ENCODE measurements around the gene WWP2.

Gene WWP2

DNA sequence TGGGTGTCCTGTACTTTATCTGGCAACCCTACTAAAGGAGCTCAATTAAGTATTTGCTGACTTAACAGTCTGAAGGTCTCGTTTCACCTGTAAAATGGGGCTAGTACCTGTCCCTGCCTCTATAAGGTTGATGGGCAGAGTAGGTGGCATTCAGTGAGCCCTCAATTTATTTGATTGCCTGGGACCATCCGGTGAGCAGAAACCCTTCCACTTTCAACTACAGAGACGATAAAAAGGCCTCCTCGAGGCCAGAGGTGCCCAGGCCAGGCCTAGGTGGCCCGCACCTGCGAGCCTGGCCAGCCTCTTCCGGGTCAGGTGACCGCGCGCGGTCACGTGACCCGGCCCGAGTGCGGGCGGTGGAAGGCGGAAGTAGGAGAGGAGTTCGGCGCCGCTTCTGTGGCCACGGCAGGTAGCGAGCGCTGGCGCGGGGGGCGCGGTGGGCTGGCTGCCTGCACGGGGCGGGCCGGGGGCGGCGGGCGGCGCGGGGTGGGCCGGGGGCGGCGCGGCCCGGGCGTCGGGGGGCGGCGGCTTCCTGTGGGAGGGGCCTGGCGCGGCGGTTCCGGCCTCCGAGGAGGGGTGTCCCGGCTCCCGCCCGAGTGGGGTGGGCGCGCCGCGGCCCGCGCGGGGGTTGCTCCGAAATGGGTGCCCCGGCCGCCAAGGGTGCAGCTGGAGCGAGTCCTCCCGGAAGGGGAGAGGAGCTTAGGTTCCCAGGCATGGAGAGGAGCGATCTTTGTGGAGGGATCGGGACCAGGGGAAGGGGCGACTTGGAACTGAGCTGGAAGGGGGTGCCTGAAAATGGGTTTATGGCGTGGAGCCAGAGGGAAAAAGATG is at the start of gene WWP2:
Gene WWP2, plus strand, starts transcription at position 350 of the 831 bp plus-strand sequence. CDS start 24,679 bp downstream, outside the sequence.
- H3K27ac ChIP-seq (ENCODE audit: low read depth, low read length) = peak within 1 kb of the TSS; percentile 71
- peaks cover 9% of the 10 kb centered on the region for H3K79me2 ChIP-seq (ENCODE audit: control insufficient read depth, insufficient read depth, low read length, unreplicated experiment)
- H3K27me3 ChIP-seq (ENCODE audit: insufficient read depth, low read length) = no peaks in the 10 kb centered on the region
- H3K4me1 ChIP-seq (ENCODE audit: control insufficient read depth, insufficient read depth, low read length, unreplicated experiment) = peaks cover 9% of the 10 kb centered on the region
- no peaks in the 10 kb centered on the region for H3K36me3 ChIP-seq (ENCODE audit: insufficient read depth, low read length)
- peak within 1 kb of the TSS; percentile 98 for H3K4me3 ChIP-seq (ENCODE audit: low read depth, low read length)
- H2AFZ ChIP-seq (ENCODE audit: low read length, unreplicated experiment) = peak within 1 kb of the TSS; percentile 96

DNA sequence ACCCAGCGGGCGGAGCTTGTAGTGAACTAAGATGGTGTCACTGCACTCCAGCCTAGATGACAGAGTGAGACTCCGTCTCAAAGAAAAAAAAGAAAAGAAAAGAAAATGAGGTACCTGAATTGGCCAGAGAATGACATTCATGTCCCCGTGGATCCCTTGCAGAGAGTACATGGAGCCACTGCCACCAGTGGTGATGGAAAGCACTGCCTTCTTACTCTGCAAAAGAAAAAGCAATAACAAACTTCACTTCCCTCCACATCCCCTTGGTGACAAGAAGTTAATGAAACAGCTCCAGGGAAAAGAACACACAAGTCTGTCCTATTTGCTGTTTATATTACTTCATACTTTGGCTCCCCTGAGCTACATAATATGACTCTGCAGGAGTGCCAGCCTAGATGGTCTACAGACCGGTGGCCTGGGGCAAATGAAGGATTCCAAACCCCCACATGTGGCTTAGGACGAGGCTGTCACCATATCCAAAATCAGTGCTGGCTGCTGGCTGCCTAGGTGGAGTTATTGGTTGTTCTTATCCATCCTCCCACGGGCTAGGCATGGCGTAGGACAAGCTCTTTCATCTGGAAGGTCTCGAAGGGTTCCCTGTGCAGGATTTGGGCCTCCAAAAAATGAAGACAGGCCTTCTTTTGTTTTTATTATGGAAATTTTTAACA is 49.1 kb upstream of the WWP2 start:
- Histone ChIP-seq H3K27ac (ENCODE audit: low read depth, low read length) (0 out of 2 replicates have a peak overlapping the region, but pooled peaks have one; percentile 15), H3K4me3 (ENCODE audit: low read depth, low read length) (no peak overlapping the region), H3K36me3 (ENCODE audit: insufficient read depth, low read length) (peaks cover 39% of the 10 kb centered on the region)

DNA sequence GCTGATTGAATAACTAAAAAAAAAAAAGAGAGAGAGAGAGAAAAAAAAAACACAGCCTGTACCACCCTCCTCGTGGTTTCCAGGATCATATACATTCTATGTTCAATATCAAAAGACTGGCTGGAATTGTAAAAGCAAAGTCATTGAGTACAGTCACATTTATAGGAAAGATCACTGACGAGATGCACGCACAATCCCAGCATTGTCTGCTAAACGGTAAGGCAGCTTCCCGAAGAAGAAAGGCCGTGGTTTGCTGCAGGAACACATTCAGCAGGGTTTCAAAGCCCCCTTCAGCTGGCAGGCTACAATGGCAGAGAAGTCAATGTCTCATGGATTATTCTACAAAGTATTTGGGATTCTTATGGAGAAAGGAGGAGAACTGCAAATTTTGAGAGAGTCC is 45.1 kb upstream of the WWP2 start:
- Histone ChIP-seq H3K4me1 (ENCODE audit: control insufficient read depth, insufficient read depth, low read length, unreplicated experiment) (peaks cover 17% of the 10 kb centered on the region), H2AFZ (ENCODE audit: low read length, unreplicated experiment) (no peak overlapping the region), H3K36me3 (ENCODE audit: insufficient read depth, low read length) (peaks cover 44% of the 10 kb centered on the region), H3K79me2 (ENCODE audit: control insufficient read depth, insufficient read depth, low read length, unreplicated experiment) (peaks cover 31% of the 10 kb centered on the region), H3K4me3 (ENCODE audit: low read depth, low read length) (no peak overlapping the region), H3K27ac (ENCODE audit: low read depth, low read length) (no peak overlapping the region), H3K27me3 (ENCODE audit: insufficient read depth, low read length) (no peaks in the 10 kb centered on the region)

More for the DNA sequence above, 49.1 kb upstream of the WWP2 start:
- no peaks in the 10 kb centered on the region for H3K27me3 ChIP-seq (ENCODE audit: insufficient read depth, low read length)
- no peaks in the 10 kb centered on the region for H3K79me2 ChIP-seq (ENCODE audit: control insufficient read depth, insufficient read depth, low read length, unreplicated experiment)
- H3K4me1 ChIP-seq (ENCODE audit: control insufficient read depth, insufficient read depth, low read length, unreplicated experiment) = peaks cover 26% of the 10 kb centered on the region
- no peak overlapping the region for H2AFZ ChIP-seq (ENCODE audit: low read length, unreplicated experiment)

DNA sequence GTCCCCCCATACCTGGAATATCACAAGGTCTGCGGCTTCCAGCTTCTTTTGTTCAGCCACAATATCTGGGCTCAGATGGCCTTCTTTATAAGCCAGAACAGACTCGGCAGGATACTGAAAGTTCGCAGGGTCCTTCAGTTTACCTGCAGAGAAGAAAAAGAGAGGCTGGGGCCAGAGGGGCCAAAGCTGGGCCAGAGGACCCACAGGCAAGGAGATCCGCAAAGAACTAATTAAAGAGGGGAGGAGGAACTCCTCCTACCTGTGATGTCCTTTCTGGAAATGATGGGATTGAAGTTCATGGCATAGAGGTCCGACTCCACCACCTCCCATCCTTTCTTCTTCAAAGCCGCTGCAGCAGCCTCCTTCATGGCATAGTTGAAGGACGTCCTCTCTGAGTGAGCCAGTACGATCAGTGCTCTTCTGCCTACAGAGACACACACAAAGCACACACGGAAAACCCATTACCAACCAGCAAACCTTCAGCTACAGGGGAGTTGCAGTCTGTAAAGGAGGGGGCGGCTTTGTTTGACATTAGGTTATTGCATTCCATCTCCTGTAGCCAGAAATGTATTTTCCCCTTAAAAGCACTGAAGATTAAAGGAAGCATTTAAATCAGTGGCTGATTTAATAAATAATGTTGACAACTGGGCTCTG is 43.9 kb upstream of the WWP2 start:
- Histone ChIP-seq H3K4me1 (ENCODE audit: control insufficient read depth, insufficient read depth, low read length, unreplicated experiment) (peaks cover 5% of the 10 kb centered on the region), H3K27ac (ENCODE audit: low read depth, low read length) (no peak overlapping the region), H3K27me3 (ENCODE audit: insufficient read depth, low read length) (no peaks in the 10 kb centered on the region), H3K36me3 (ENCODE audit: insufficient read depth, low read length) (peaks cover 40% of the 10 kb centered on the region), H3K4me3 (ENCODE audit: low read depth, low read length) (no peak overlapping the region), H3K79me2 (ENCODE audit: control insufficient read depth, insufficient read depth, low read length, unreplicated experiment) (peaks cover 43% of the 10 kb centered on the region), H2AFZ (ENCODE audit: low read length, unreplicated experiment) (no peak overlapping the region)

DNA sequence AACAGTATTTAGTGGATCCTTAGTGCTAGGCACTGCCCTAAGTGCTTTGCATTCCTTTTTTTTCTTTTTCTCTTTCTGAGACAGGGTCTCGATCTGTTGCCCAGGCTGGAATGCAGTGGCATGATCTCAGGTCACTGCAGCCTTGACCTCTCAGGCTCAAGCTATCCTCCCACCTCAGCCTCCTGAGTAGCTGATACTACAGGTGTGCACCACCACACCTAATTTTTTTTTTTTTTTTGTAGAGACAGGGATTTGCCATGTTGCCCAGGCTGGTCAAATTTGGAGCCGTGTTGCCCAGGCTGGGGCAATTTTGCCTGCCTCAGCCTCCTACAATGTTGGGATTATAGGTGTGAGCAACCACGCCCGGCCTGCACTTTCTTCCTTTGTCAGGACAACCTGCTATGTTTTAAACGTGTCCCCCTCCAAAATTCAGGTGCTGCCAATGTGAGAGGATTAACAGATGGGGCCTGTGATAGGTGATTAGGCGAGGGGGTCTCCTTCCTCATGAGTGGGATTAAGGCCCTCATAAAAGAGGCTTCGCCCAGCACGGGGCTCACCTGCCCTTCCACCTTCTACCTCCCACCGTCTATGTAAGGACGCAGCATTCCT is 41.2 kb upstream of the WWP2 start:
- Histone ChIP-seq H3K4me1 (ENCODE audit: control insufficient read depth, insufficient read depth, low read length, unreplicated experiment) (peaks cover 7% of the 10 kb centered on the region), H3K4me3 (ENCODE audit: low read depth, low read length) (no peak overlapping the region), H3K27ac (ENCODE audit: low read depth, low read length) (no peak overlapping the region), H2AFZ (ENCODE audit: low read length, unreplicated experiment) (no peak overlapping the region), H3K27me3 (ENCODE audit: insufficient read depth, low read length) (no peaks in the 10 kb centered on the region), H3K36me3 (ENCODE audit: insufficient read depth, low read length) (peaks cover 30% of the 10 kb centered on the region), H3K79me2 (ENCODE audit: control insufficient read depth, insufficient read depth, low read length, unreplicated experiment) (peaks cover 70% of the 10 kb centered on the region)

DNA sequence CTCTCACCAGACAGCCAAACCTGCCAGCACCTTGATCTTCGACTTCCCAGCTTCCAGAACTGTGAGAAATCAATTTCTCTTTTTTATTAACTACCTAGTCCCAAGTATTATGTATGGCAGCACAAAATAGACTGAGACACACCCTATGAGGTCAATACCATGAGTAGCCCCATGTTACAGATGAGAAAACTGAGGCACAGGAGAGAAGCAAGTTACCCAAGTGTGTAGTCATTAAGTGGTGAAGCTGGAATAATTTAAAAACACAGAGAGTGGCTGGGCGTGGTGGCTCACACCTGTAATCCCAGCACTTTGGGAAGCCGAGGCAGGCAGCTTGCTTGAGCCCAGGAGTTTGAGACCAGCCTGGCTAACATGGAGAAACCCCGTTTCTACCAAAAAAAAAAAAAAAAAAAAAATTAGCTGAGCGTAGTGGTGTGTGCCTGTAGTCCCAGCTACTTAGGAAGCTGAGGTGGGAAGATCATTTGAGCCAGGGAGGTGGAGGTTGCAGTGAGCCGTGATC is 40.6 kb upstream of the WWP2 start:
- Histone ChIP-seq H3K4me3 (ENCODE audit: low read depth, low read length) (no peak overlapping the region), H3K79me2 (ENCODE audit: control insufficient read depth, insufficient read depth, low read length, unreplicated experiment) (peaks cover 72% of the 10 kb centered on the region), H3K27me3 (ENCODE audit: insufficient read depth, low read length) (no peaks in the 10 kb centered on the region), H3K27ac (ENCODE audit: low read depth, low read length) (no peak overlapping the region), H3K4me1 (ENCODE audit: control insufficient read depth, insufficient read depth, low read length, unreplicated experiment) (peaks cover 7% of the 10 kb centered on the region), H3K36me3 (ENCODE audit: insufficient read depth, low read length) (peaks cover 30% of the 10 kb centered on the region), H2AFZ (ENCODE audit: low read length, unreplicated experiment) (no peak overlapping the region)

DNA sequence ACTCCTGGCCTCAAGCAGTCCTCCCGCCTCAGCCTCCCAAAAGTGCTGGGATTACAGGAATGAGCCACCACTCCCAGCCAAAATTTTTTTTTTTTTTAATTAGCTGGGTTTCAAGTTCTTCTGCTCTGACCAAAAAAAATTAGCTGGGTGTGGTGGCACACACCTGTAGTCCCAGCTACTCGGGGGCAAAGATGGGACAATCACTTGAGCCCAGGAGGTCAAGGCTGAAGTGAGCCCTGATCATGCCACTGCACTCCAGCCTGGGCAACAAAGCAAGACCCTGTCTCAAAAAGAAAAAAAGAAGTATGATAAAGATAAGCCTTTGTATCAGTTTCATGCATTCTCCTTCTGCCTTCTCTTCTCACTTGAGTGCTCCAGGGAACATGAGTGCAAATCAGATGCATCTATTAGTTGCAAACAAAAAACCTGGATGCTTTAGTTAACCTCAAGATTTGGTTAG is 37.7 kb upstream of the WWP2 start:
- Histone ChIP-seq H3K4me3 (ENCODE audit: low read depth, low read length) (peak overlapping the region; percentile 87), H3K27me3 (ENCODE audit: insufficient read depth, low read length) (no peaks in the 10 kb centered on the region), H2AFZ (ENCODE audit: low read length, unreplicated experiment) (no peak overlapping the region), H3K4me1 (ENCODE audit: control insufficient read depth, insufficient read depth, low read length, unreplicated experiment) (peaks cover 23% of the 10 kb centered on the region), H3K27ac (ENCODE audit: low read depth, low read length) (peak overlapping the region; percentile 96; the same call in 1 of the 2 replicates), H3K36me3 (ENCODE audit: insufficient read depth, low read length) (peaks cover 15% of the 10 kb centered on the region), H3K79me2 (ENCODE audit: control insufficient read depth, insufficient read depth, low read length, unreplicated experiment) (peaks cover 78% of the 10 kb centered on the region)

DNA sequence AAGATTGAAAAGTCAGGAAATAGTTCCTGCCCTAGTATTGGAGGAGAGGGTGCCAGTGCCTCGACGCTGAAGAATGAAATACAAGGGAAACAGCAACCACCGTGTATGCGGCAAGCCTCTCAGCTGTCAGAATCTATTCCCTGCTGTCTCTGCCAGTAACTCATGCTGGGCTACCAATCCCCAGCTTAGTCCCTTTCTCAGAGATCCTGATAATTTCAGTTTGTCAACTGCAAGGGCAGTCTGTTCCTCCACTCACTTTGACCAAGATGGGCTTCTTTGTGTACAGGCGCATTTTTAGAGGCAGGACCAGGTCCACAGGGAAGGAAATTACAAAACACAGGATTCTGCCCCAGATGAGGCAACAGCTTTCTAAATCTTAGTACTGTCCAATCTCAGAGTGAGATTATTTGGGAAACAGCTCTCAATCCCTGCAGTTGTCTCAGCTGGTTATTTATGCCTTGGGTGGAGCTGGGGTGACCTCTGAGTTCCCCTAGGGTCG is 37.1 kb upstream of the WWP2 start:
- H3K27ac ChIP-seq (ENCODE audit: low read depth, low read length) = peak overlapping the region; percentile 96
- H3K4me1 ChIP-seq (ENCODE audit: control insufficient read depth, insufficient read depth, low read length, unreplicated experiment) = peaks cover 23% of the 10 kb centered on the region
- peaks cover 14% of the 10 kb centered on the region for H3K36me3 ChIP-seq (ENCODE audit: insufficient read depth, low read length)
- H3K4me3 ChIP-seq (ENCODE audit: low read depth, low read length) = peak overlapping the region; percentile 87
- no peaks in the 10 kb centered on the region for H3K27me3 ChIP-seq (ENCODE audit: insufficient read depth, low read length)
- H3K79me2 ChIP-seq (ENCODE audit: control insufficient read depth, insufficient read depth, low read length, unreplicated experiment) = peaks cover 75% of the 10 kb centered on the region
- H2AFZ ChIP-seq (ENCODE audit: low read length, unreplicated experiment) = no peak overlapping the region

DNA sequence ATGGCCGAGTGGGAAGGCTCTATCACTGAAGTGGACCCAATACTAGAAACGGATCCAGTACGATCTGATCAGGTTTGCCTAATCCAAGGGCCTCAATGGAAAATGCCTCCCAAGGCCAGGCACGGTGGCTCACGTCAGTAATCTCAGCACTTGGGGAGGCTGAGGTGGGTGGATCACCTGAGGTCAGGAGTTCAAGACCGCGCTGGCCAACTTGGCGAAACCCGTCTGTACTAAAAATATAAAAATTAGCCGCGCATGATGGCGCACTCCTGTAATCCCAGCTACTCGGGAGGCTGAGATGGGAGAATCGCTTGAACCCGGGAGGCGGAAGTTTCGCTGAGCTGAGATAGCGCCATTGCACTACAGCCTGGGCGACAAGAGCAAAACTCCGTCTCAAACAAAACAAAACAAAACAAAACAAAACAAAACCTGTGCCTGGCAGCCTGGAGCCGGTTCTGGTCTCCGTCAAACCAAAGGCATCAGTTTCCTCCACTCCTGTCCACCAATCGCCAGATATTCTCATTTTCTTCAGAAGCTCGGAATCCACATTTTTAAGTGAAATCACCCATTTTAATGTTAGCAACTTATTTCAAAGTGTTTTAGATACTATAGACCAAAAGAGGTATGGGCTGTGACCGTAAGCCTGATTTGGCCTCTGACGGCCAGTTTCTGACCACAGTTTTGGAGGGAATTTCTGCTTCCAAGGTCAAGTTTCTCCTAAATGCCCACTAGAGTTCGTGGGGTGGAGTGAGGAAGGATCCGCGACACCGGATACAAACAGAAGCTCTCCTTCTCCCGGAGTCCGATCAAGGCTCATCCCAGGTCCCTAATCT is 36.4 kb upstream of the WWP2 start:
- Histone ChIP-seq H3K79me2 (ENCODE audit: control insufficient read depth, insufficient read depth, low read length, unreplicated experiment) (peaks cover 70% of the 10 kb centered on the region), H3K4me3 (ENCODE audit: low read depth, low read length) (peak overlapping the region; percentile 87), H3K4me1 (ENCODE audit: control insufficient read depth, insufficient read depth, low read length, unreplicated experiment) (peaks cover 23% of the 10 kb centered on the region), H3K27ac (ENCODE audit: low read depth, low read length) (peak overlapping the region; percentile 96), H3K27me3 (ENCODE audit: insufficient read depth, low read length) (no peaks in the 10 kb centered on the region), H3K36me3 (ENCODE audit: insufficient read depth, low read length) (peaks cover 14% of the 10 kb centered on the region), H2AFZ (ENCODE audit: low read length, unreplicated experiment) (peak overlapping the region; percentile 43)
